ENCODE results near the gene GCDH. TPM values are rescaled to one million over a fixed set of nuclear protein-coding genes. Genes with fewer than 3 reads are reported as not detected.
A peak's percentile ranks its signal among the peaks of the same experiment; 100 is the strongest.

Gene GCDH
- total and polyA plus RNA-seq, 2 donors (not counting 1 experiment from before 2014, with no cell fraction given), result 10.3 to 18.0 TPM

DNA sequence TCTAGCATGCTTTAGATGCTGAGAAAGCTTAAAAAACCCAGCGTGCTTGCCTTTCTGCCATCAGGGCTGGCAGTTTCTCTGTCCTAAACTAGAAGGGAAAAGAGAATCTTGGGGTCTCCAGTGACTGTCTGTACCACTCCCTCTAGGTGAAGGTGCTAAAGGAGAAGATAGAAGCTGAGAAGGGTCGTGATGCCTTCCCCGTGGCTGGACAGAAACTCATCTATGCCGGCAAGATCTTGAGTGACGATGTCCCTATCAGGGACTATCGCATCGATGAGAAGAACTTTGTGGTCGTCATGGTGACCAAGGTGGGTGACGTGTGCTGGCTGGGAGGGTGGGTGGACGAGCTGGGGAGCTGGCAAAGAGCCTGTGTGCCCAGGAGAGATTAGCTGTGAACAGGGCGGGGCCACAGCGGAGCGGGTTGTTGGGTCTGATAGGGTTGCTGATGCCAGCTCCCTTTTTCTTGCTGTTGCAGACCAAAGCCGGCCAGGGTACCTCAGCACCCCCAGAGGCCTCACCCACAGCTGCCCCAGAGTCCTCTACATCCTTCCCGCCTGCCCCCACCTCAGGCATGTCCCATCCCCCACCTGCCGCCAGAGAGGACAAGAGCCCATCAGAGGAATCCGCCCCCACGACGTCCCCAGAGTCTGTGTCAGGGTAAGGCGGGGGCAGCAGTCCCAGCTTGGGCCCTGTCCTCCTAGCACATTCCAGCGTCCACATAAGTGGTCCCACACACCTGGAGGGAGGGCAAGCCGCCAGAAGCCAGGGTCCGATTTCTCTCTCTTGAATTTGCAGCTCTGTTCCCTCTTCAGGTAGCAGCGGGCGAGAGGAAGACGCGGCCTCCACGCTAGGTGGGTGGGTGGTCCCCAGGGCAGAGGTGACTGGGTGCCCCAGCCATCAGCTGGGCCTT is 57.0 kb downstream of the GCDH start:
- H3K79me2 ChIP-seq (ENCODE audit: control insufficient read depth, insufficient read depth, low read length), result peaks cover 39% of the 10 kb centered on the region
- H3K9me3 ChIP-seq (ENCODE audit: control insufficient read depth, insufficient read depth, low read depth, low read length), result no peaks in the 10 kb centered on the region
- no peak overlapping the region for H3K4me2 ChIP-seq (ENCODE audit: extremely low read depth, insufficient read depth, low read length)
- peaks cover 44% of the 10 kb centered on the region for H3K36me3 ChIP-seq (ENCODE audit: control insufficient read depth, insufficient read depth, low read length)
- H3K4me1 ChIP-seq (ENCODE audit: control insufficient read depth, extremely low read depth, insufficient read depth, low read length), result peaks cover 15% of the 10 kb centered on the region
- H3K4me3 ChIP-seq (replicated peaks in 1 of 4; ENCODE audit: control extremely low read depth in 1 of 4, insufficient read depth in 1 of 4, low read depth in 3 of 4, low read length in 4 of 4), result no peak overlapping the region
- DNase-seq (ENCODE audit: low read depth in 2 of 2), result no peak
- no peak overlapping the region for H3K9ac ChIP-seq (ENCODE audit: insufficient read depth, low read length)
- no peak overlapping the region for H2AFZ ChIP-seq (ENCODE audit: low read length)
- no peaks in the 10 kb centered on the region for H4K20me1 ChIP-seq (ENCODE audit: control insufficient read depth, extremely low read depth, insufficient read depth, low read length)
- no peaks in the 10 kb centered on the region for H3K27me3 ChIP-seq (ENCODE audit: control insufficient read depth, insufficient read depth, low read length)
- TF ChIP-seq EZH2 (IDR thresholded peaks at IDR 0.05; ENCODE audit: low read length, missing control alignments), result no peak
- TF ChIP-seq, protein P1, sequence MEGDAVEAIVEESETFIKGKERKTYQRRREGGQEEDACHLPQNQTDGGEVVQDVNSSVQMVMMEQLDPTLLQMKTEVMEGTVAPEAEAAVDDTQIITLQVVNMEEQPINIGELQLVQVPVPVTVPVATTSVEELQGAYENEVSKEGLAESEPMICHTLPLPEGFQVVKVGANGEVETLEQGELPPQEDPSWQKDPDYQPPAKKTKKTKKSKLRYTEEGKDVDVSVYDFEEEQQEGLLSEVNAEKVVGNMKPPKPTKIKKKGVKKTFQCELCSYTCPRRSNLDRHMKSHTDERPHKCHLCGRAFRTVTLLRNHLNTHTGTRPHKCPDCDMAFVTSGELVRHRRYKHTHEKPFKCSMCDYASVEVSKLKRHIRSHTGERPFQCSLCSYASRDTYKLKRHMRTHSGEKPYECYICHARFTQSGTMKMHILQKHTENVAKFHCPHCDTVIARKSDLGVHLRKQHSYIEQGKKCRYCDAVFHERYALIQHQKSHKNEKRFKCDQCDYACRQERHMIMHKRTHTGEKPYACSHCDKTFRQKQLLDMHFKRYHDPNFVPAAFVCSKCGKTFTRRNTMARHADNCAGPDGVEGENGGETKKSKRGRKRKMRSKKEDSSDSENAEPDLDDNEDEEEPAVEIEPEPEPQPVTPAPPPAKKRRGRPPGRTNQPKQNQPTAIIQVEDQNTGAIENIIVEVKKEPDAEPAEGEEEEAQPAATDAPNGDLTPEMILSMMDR (conservative IDR thresholded peaks at IDR 0.05 in 1 of 2, IDR thresholded peaks at IDR 0.05 in 1 of 2; ENCODE audit: low read depth in 1 of 2, low read length in 2 of 2), result no peak
- H3K27ac ChIP-seq (ENCODE audit: insufficient read depth, low read length), result peak overlapping the region; percentile 24

DNA sequence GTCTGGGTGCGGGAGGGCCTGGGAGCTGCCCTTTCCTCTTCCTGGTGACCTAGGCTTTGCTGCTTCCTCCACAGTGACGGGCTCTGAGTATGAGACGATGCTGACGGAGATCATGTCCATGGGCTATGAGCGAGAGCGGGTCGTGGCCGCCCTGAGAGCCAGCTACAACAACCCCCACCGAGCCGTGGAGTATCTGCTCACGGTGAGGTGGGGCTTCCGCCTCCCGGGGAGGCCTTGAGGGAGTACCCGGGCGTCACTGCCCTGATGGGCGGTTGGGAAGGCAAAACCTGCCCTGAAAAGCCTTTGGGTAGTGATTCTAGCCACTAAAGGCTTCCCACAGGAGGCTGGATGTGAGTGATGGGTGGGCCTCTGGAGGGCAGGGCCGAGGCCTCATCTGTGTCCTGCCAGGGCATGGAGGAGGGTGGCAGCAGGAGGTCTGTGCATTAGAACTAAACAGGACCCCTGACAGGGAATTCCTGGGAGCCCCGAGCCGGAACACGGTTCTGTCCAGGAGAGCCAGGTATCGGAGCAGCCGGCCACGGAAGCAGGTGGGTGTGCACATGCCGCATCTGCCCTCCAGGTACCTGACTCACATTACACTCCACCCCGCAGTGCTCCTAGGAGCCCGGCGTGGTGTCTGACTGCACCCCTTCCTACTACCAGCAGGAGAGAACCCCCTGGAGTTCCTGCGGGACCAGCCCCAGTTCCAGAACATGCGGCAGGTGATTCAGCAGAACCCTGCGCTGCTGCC is 57.8 kb downstream of the GCDH start:
- Histone ChIP-seq H3K4me2 (ENCODE audit: extremely low read depth, insufficient read depth, low read length) (no peak overlapping the region), H3K79me2 (ENCODE audit: control insufficient read depth, insufficient read depth, low read length) (peaks cover 36% of the 10 kb centered on the region), H3K9me3 (ENCODE audit: control insufficient read depth, insufficient read depth, low read depth, low read length) (no peaks in the 10 kb centered on the region), H3K9ac (ENCODE audit: insufficient read depth, low read length) (no peak overlapping the region), H3K27me3 (ENCODE audit: control insufficient read depth, insufficient read depth, low read length) (no peaks in the 10 kb centered on the region), H3K4me1 (ENCODE audit: control insufficient read depth, extremely low read depth, insufficient read depth, low read length) (peaks cover 20% of the 10 kb centered on the region), H3K27ac (ENCODE audit: insufficient read depth, low read length) (peak overlapping the region; percentile 24), H3K4me3 (replicated peaks in 1 of 4; ENCODE audit: control extremely low read depth in 1 of 4, insufficient read depth in 1 of 4, low read depth in 3 of 4, low read length in 4 of 4) (no peak overlapping the region), H3K36me3 (ENCODE audit: control insufficient read depth, insufficient read depth, low read length) (peaks cover 40% of the 10 kb centered on the region), H4K20me1 (ENCODE audit: control insufficient read depth, extremely low read depth, insufficient read depth, low read length) (no peaks in the 10 kb centered on the region), H2AFZ (ENCODE audit: low read length) (no peak overlapping the region)
- TF ChIP-seq, protein P1 (conservative IDR thresholded peaks at IDR 0.05 in 1 of 2, IDR thresholded peaks at IDR 0.05 in 1 of 2; ENCODE audit: low read depth in 1 of 2, low read length in 2 of 2), result no peak
- TF ChIP-seq EZH2 (IDR thresholded peaks at IDR 0.05; ENCODE audit: low read length, missing control alignments), result no peak
- DNase-seq (ENCODE audit: low read depth in 2 of 2), result no peak

Other genes starting within 250 kb of the GCDH start
- 33.1 and 36.0 TPM in 2 replicates for gene MAN2B1, start 224.4 kb upstream of the GCDH start, total RNA-seq
- 28.3 and 30.7 TPM in 2 replicates for gene MAN2B1, start 224.4 kb upstream of the GCDH start, polyA plus RNA-seq
- 8.7 and 11.7 TPM in 2 replicates for gene WDR83, start 224.4 kb upstream of the GCDH start, total RNA-seq
- gene WDR83, start 224.4 kb upstream of the GCDH start, polyA plus RNA-seq, result 4.1 and 5.1 TPM in 2 replicates
- 56.5 and 60.4 TPM in 2 replicates for gene DHPS, start 209.3 kb upstream of the GCDH start, total RNA-seq
- 43.2 and 52.2 TPM in 2 replicates for gene DHPS, start 209.3 kb upstream of the GCDH start, polyA plus RNA-seq
- gene GNG14, start 203.2 kb upstream of the GCDH start, total RNA-seq, result not detected in 2 replicates
- not detected in 2 replicates for gene GNG14, start 203.2 kb upstream of the GCDH start, polyA plus RNA-seq
- gene FBXW9, start 194.5 kb upstream of the GCDH start, total RNA-seq, result 3.1 and 3.3 TPM in 2 replicates
- 3.3 and 4.4 TPM in 2 replicates for gene FBXW9, start 194.5 kb upstream of the GCDH start, polyA plus RNA-seq
- gene TNPO2, start 167.2 kb upstream of the GCDH start, total RNA-seq, result 28.2 and 36.0 TPM in 2 replicates
- gene TNPO2, start 167.2 kb upstream of the GCDH start, polyA plus RNA-seq, result 52.5 and 75.0 TPM in 2 replicates
- 117 and 186 TPM in 2 replicates for gene TRIR, start 156.5 kb upstream of the GCDH start, total RNA-seq
- 155 and 199 TPM in 2 replicates for gene TRIR, start 156.5 kb upstream of the GCDH start, polyA plus RNA-seq
- gene GET3, start 153.7 kb upstream of the GCDH start, total RNA-seq, result 94.1 and 95.3 TPM in 2 replicates
- gene GET3, start 153.7 kb upstream of the GCDH start, polyA plus RNA-seq, result 123 and 208 TPM in 2 replicates
- gene BEST2, start 139.4 kb upstream of the GCDH start, total RNA-seq, result not detected in 2 replicates
- gene BEST2, start 139.4 kb upstream of the GCDH start, polyA plus RNA-seq, result not detected in 2 replicates
- 16.4 and 26.6 TPM in 2 replicates for gene HOOK2, start 115.6 kb upstream of the GCDH start, total RNA-seq
- gene HOOK2, start 115.6 kb upstream of the GCDH start, polyA plus RNA-seq, result 6.6 TPM in 2 replicates
- 108 and 118 TPM in 2 replicates for gene JUNB, start 99.7 kb upstream of the GCDH start, total RNA-seq
- gene JUNB, start 99.7 kb upstream of the GCDH start, polyA plus RNA-seq, result 20.2 and 93.3 TPM in 2 replicates
- 166 and 228 TPM in 2 replicates for gene PRDX2, start 89.4 kb upstream of the GCDH start, total RNA-seq
- 186 and 294 TPM in 2 replicates for gene PRDX2, start 89.4 kb upstream of the GCDH start, polyA plus RNA-seq
- gene THSD8, start 89.1 kb upstream of the GCDH start, total RNA-seq, result 0.51 TPM in 1 of 2 replicates, not detected in the other
- 2.8 TPM in 1 of 2 replicates, not detected in the other for gene THSD8, start 89.1 kb upstream of the GCDH start, polyA plus RNA-seq
- 3.1 and 8.9 TPM in 2 replicates for gene RNASEH2A, start 84.6 kb upstream of the GCDH start, total RNA-seq
- 14.3 and 51.3 TPM in 2 replicates for gene RNASEH2A, start 84.6 kb upstream of the GCDH start, polyA plus RNA-seq
- gene RTBDN, start 56.6 kb upstream of the GCDH start, total RNA-seq, result not detected in 2 replicates
- gene RTBDN, start 56.6 kb upstream of the GCDH start, polyA plus RNA-seq, result not detected in 2 replicates
- gene MAST1, start 52.6 kb upstream of the GCDH start, total RNA-seq, result 0.26 and 1.3 TPM in 2 replicates
- gene MAST1, start 52.6 kb upstream of the GCDH start, polyA plus RNA-seq, result 0.20 and 0.30 TPM in 2 replicates
- 23.4 and 26.6 TPM in 2 replicates for gene DNASE2, start 9.7 kb upstream of the GCDH start, total RNA-seq
- gene DNASE2, start 9.7 kb upstream of the GCDH start, polyA plus RNA-seq, result 24.1 and 25.1 TPM in 2 replicates
- under 0.01 TPM in 1 of 2 replicates, not detected in the other for gene KLF1, start 4.0 kb upstream of the GCDH start, total RNA-seq
- gene KLF1, start 4.0 kb upstream of the GCDH start, polyA plus RNA-seq, result not detected in 2 replicates
- gene SYCE2, start 28.1 kb downstream of the GCDH start, total RNA-seq, result not detected in 2 replicates
- 0.19 and 0.40 TPM in 2 replicates for gene SYCE2, start 28.1 kb downstream of the GCDH start, polyA plus RNA-seq
- 38.6 and 49.6 TPM in 2 replicates for gene FARSA, start 42.6 kb downstream of the GCDH start, total RNA-seq
- gene FARSA, start 42.6 kb downstream of the GCDH start, polyA plus RNA-seq, result 23.5 and 37.9 TPM in 2 replicates
- gene CALR, start 47.4 kb downstream of the GCDH start, total RNA-seq, result 839 and 1,447 TPM in 2 replicates
- gene CALR, start 47.4 kb downstream of the GCDH start, polyA plus RNA-seq, result 2,698 and 2,757 TPM in 2 replicates
- gene RAD23A, start 54.7 kb downstream of the GCDH start, total RNA-seq, result 51.1 and 72.2 TPM in 2 replicates
- 46.2 and 62.5 TPM in 2 replicates for gene RAD23A, start 54.7 kb downstream of the GCDH start, polyA plus RNA-seq
- gene GADD45GIP1, start 66.1 kb downstream of the GCDH start, total RNA-seq, result 17.7 and 19.7 TPM in 2 replicates
- 19.5 and 28.2 TPM in 2 replicates for gene GADD45GIP1, start 66.1 kb downstream of the GCDH start, polyA plus RNA-seq
- not detected in 2 replicates for gene DAND5, start 78.4 kb downstream of the GCDH start, total RNA-seq
- gene DAND5, start 78.4 kb downstream of the GCDH start, polyA plus RNA-seq, result 0.03 TPM in 1 of 2 replicates, not detected in the other
- gene NFIX, start 104.3 kb downstream of the GCDH start, total RNA-seq, result 55.2 and 74.8 TPM in 2 replicates
- gene NFIX, start 104.3 kb downstream of the GCDH start, polyA plus RNA-seq, result 35.7 and 75.9 TPM in 2 replicates
- gene LYL1, start 211.7 kb downstream of the GCDH start, total RNA-seq, result under 0.01 and 1.2 TPM in 2 replicates
- 0.26 and 0.30 TPM in 2 replicates for gene LYL1, start 211.7 kb downstream of the GCDH start, polyA plus RNA-seq
- 20.3 and 21.8 TPM in 2 replicates for gene TRMT1, start 225.6 kb downstream of the GCDH start, total RNA-seq
- gene TRMT1, start 225.6 kb downstream of the GCDH start, polyA plus RNA-seq, result 12.2 and 17.9 TPM in 2 replicates
- 24.7 and 31.9 TPM in 2 replicates for gene NACC1, start 227.1 kb downstream of the GCDH start, total RNA-seq
- gene NACC1, start 227.1 kb downstream of the GCDH start, polyA plus RNA-seq, result 33.5 and 64.7 TPM in 2 replicates